K562 (cell line): ENCODE data around the gene CCNB1. TPM values are rescaled to one million over a fixed set of nuclear protein-coding genes. Genes with fewer than 3 reads are reported as not detected.

Source experiments
- CBX3 ChIP-seq, 2 experiments: IDR thresholded peaks; 1 replicate in 1 of 2; 2 replicates in 1 of 2; pipeline ENCODE4 v1.6.1; 2012; ENCODE audit warnings: inconsistent platforms in 2 of 2, low read length in 2 of 2, borderline replicate concordance in 1 of 2, control low read depth in 1 of 2
- CHD2 ChIP-seq: IDR thresholded peaks from 2 replicates; pipeline ENCODE4 v1.6.1; 2011; ENCODE audit warnings: low read depth, low read length
- ETS1 ChIP-seq: conservative IDR thresholded peaks from 2 replicates; pipeline ENCODE4 v1.6.1; 2011; ENCODE audit warnings: low read depth, mild to moderate bottlenecking, low read length; ENCODE audit not compliant: control insufficient read depth
- ETS2 ChIP-seq: IDR thresholded peaks from 2 replicates; pipeline ENCODE4 v1.6.1; 2016; ENCODE audit warnings: borderline replicate concordance, missing genetic modification characterization, mild to moderate bottlenecking, moderate library complexity, missing compliant biosample characterization; ENCODE audit not compliant: poor library complexity, severe bottlenecking
- HEY1 ChIP-seq: fragments of 250-450 bp; sonication (Bioruptor Pico); IDR thresholded peaks from 2 replicates; pipeline ENCODE4 v1.5.0; 2020; ENCODE audit warnings: mild to moderate bottlenecking, moderate library complexity, borderline replicate concordance
- JUND ChIP-seq, 2 experiments: IDR thresholded peaks; 2 replicates in 1 of 2; 3 replicates in 1 of 2; pipeline ENCODE4 v1.6.1; 2011; ENCODE audit warnings: borderline replicate concordance in 2 of 2, low read depth in 2 of 2, low read length in 2 of 2, improper control_type of control experiment in 1 of 2, missing biosample characterization in 1 of 2, missing genetic modification characterization in 1 of 2, missing genetic modification reagents in 1 of 2
- KHSRP ChIP-seq: fragments of 450-650 bp; IDR thresholded peaks from 2 replicates; pipeline ENCODE4 v1.6.1; 2017
- NCOA2 ChIP-seq, 2 experiments: fragments of 450-650 bp; IDR thresholded peaks; 2 replicates each; pipeline ENCODE4 v1.6.1; 2018; ENCODE audit warnings: mild to moderate bottlenecking in 2 of 2, moderate library complexity in 1 of 2; ENCODE audit not compliant: partially characterized antibody in 2 of 2
- PCBP1 ChIP-seq: fragments of 200-400 bp; formaldehyde crosslinking; IDR thresholded peaks from 2 replicates; pipeline ENCODE4 v1.6.1; 2018; ENCODE audit warnings: mild to moderate bottlenecking, low read depth, low read length; ENCODE audit not compliant: poor library complexity, severe bottlenecking
- PHF20 ChIP-seq: fragments of 450-650 bp; IDR thresholded peaks from 2 replicates; pipeline ENCODE4 v1.6.1; 2018; ENCODE audit not compliant: partially characterized antibody
- PML ChIP-seq: IDR thresholded peaks from 2 replicates; pipeline ENCODE4 v1.6.1; 2012; ENCODE audit warnings: low read length, inconsistent platforms
- POU5F1 ChIP-seq: fragments of 150-350 bp; IDR thresholded peaks from 2 replicates; pipeline ENCODE4 v1.6.1; 2014; ENCODE audit warnings: borderline replicate concordance, low read length, low read depth, mild to moderate bottlenecking; ENCODE audit not compliant: partially characterized antibody
- RBM34 ChIP-seq: fragments of 200-400 bp; formaldehyde crosslinking; IDR thresholded peaks from 2 replicates; pipeline ENCODE4 v1.6.1; 2018; ENCODE audit warnings: low read length, borderline replicate concordance; ENCODE audit not compliant: insufficient read depth
- RBM39 ChIP-seq: fragments of 200-400 bp; formaldehyde crosslinking; optimal IDR thresholded peaks from 2 replicates; pipeline ENCODE3; 2018; ENCODE audit warnings: low read depth, low read length
- XRCC5 ChIP-seq: fragments of 200-400 bp; formaldehyde crosslinking; IDR thresholded peaks from 2 replicates; pipeline ENCODE4 v1.6.1; 2017; ENCODE audit warnings: low read depth, mild to moderate bottlenecking, low read length
- ZNF217 ChIP-seq: sonication (generic); formaldehyde crosslinking; IDR thresholded peaks from 2 replicates; pipeline ENCODE4 v1.8.0; 2022; ENCODE audit warnings: mild to moderate bottlenecking, missing genetic modification reagents
- ZNF384 ChIP-seq: IDR thresholded peaks from 2 replicates; pipeline ENCODE4 v1.6.1; 2012; ENCODE audit warnings: low read depth, low read length, improper control_type of control experiment
- ZNF436 ChIP-seq: fragments of 250-450, 450-650 bp; sonication (Bioruptor Pico); formaldehyde crosslinking; IDR thresholded peaks from 2 replicates; pipeline ENCODE4 v1.7.0; 2020; ENCODE audit warnings: mild to moderate bottlenecking
- ZNF778 ChIP-seq: fragments of 450-650 bp; formaldehyde crosslinking; IDR thresholded peaks from 2 replicates; pipeline ENCODE4 v1.4.0; 2020; ENCODE audit warnings: mild to moderate bottlenecking, moderate library complexity
- ZSCAN29 ChIP-seq: fragments of 450-650 bp; IDR thresholded peaks from 2 replicates; pipeline ENCODE4 v1.6.1; 2017
- ZZZ3 ChIP-seq: fragments of 450-650 bp; IDR thresholded peaks from 2 replicates; pipeline ENCODE4 v1.6.1; 2016; ENCODE audit warnings: antibody characterized with exemption, mild to moderate bottlenecking, moderate library complexity
- polyA plus RNA-seq, 8 experiments: library from polyadenylated mRNA; depleted of rRNA in 4 of 8; stranded (reverse) in 5 of 8; unstranded in 3 of 8; fragments of >200 nt; fragmentation: Nextera tagmentation in 2 of 8; fragmentation: Illumina TruSeq in 1 of 8; extraction: Ambion mirVana in 2 of 8; extraction: Trizol in 1 of 8; gene quantifications; 2 replicates each; pipeline versions ENCODE4 v1.2.1 to v1.2.3, GENCODE V29; 2011 to 2014; ENCODE audit warnings: inconsistent platforms in 1 of 8, missing spikeins in 1 of 8
- total RNA-seq, 7 experiments: library from RNA; depleted of rRNA in 6 of 7; stranded (reverse); fragments of >200 nt in 6 of 7; fragmentation: Illumina TruSeq in 2 of 7; extraction: Trizol in 2 of 7; gene quantifications; 2 replicates each; pipeline versions ENCODE4 v1.2.1 to v1.2.3, GENCODE V29; 2011 to 2021; ENCODE audit warnings: low replicate concordance in 1 of 7
- TF ChIP-seq, protein P1 (sequence below): fragments of 250-450 bp; sonication (Bioruptor Pico); IDR thresholded peaks from 2 replicates; pipeline ENCODE4 v1.5.0; 2021
- TF ChIP-seq, protein P2 (sequence below): fragments of 200-800 bp; sonication (Bioruptor generic); IDR thresholded peaks from 2 replicates; pipeline ENCODE4 v1.6.1; 2017; ENCODE audit warnings: missing genetic modification characterization, missing compliant biosample characterization

The CCNB1 gene
- total and polyA plus RNA-seq, 9 of the 15 experiments (the other 6 are each of a cell fraction or from before 2014, with no cell fraction given) = 165 to 679 (median 271) TPM

GRCh38 chr5:69166686-69167492 is at the start of gene CCNB1 (continued):
- TF ChIP-seq XRCC5 = no peak
- TF ChIP-seq, protein P1, sequence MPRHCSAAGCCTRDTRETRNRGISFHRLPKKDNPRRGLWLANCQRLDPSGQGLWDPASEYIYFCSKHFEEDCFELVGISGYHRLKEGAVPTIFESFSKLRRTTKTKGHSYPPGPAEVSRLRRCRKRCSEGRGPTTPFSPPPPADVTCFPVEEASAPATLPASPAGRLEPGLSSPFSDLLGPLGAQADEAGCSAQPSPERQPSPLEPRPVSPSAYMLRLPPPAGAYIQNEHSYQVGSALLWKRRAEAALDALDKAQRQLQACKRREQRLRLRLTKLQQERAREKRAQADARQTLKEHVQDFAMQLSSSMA (CRISPR knock-in tag) = no peak
- no peak for TF ChIP-seq RBM39
- no peak for TF ChIP-seq RBM34
- no peak for TF ChIP-seq KHSRP
- no peak for TF ChIP-seq ZNF217 (CRISPR knock-in tag)
- peak; percentile 22; the same call in 1 of the 2 replicates for TF ChIP-seq ZNF384
- TF ChIP-seq PML = peak; percentile 21; the same call in 1 of the 2 replicates
- TF ChIP-seq PHF20 = peak; percentile 31
- no peak for TF ChIP-seq ZNF436 (CRISPR knock-in tag)
- TF ChIP-seq CHD2 = peak; percentile 85
- no peak for TF ChIP-seq POU5F1
- peak; percentile 67 for TF ChIP-seq PCBP1
- no peak for TF ChIP-seq NCOA2 (IDR thresholded peaks at IDR 0.05; ENCODE audit: partially characterized antibody in 2 of 2)
- peak; percentile 73; the same call in 1 of the 2 replicates for TF ChIP-seq ETS1
- TF ChIP-seq JUND (IDR thresholded peaks at IDR 0.05; ENCODE audit: borderline replicate concordance, low read depth, low read length) = peak; percentile 32; the same call in 1 of the 2 replicates
- TF ChIP-seq JUND (tag; IDR thresholded peaks at IDR 0.05; ENCODE audit: borderline replicate concordance, low read depth, low read length) = no peak; the same call in 1 of the 3 replicates
- no peak for TF ChIP-seq ETS2
- TF ChIP-seq, protein P2, sequence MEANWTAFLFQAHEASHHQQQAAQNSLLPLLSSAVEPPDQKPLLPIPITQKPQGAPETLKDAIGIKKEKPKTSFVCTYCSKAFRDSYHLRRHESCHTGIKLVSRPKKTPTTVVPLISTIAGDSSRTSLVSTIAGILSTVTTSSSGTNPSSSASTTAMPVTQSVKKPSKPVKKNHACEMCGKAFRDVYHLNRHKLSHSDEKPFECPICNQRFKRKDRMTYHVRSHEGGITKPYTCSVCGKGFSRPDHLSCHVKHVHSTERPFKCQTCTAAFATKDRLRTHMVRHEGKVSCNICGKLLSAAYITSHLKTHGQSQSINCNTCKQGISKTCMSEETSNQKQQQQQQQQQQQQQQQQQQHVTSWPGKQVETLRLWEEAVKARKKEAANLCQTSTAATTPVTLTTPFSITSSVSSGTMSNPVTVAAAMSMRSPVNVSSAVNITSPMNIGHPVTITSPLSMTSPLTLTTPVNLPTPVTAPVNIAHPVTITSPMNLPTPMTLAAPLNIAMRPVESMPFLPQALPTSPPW (CRISPR knock-in tag) = no peak; the same call in 1 of the 2 replicates
- TF ChIP-seq HEY1 (CRISPR knock-in tag) = no peak
- TF ChIP-seq CBX3 (IDR thresholded peaks at IDR 0.05; ENCODE audit: borderline replicate concordance in 1 of 2, low read length in 2 of 2) = no peak; a peak in 1 of 3 replicates
- 0 out of 2 replicates have a peak, but pooled peaks have one; percentile 41 for TF ChIP-seq ZZZ3
- no peak for TF ChIP-seq ZNF778 (CRISPR knock-in tag)
- no peak for TF ChIP-seq ZSCAN29
